HG03521 (cell line): ENCODE results near the gene MYH3.

Experiments
- ATAC-seq: cut with Tn5 transposase; IDR thresholded peaks from one replicate; pipeline ENCODE4 v1.9.1; 2021; ENCODE audit warnings: mild to moderate bottlenecking, moderate library complexity; ENCODE audit not compliant: unreplicated experiment

MYH3 gene

DNA sequence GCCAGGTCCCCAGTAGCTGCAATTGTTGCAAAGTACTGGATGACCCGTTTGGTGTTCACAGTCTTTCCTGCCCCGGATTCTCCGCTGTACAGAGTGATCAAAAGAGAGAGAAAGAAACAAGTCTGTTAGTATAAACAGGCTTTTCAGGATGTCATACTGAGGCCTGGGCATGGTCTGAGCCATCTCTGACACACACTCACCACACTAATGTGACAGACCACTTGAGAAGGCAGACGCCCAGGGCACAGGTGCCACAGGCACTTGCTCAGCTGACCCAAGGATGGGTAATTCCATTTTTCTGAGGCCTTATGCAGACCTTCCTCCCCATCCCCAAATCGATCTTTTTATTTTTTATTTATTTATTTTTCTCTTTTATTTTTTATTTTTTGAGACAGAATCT, 7.5 kb downstream of the MYH3 start:
- ATAC-seq: no peak

DNA sequence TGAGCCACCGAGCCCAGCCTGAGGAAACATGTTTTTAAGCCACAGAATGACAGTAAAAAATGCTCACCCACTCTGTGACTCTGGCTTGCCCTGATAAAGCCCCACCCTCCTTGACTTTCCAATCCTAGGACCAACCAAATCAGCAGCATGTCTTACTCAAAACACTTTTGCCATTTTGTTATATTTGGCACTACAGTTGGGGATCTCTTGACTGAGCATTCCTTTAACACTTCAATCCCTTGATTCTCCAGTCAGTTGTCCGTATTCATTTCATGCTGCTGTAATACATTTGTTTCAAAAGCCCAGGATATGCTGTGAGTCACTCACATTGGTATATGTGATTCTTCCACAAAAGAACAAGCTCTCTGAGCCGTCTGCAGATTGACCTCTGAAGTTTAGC, 8.2 kb downstream of the MYH3 start:
- ATAC-seq: no peak

DNA sequence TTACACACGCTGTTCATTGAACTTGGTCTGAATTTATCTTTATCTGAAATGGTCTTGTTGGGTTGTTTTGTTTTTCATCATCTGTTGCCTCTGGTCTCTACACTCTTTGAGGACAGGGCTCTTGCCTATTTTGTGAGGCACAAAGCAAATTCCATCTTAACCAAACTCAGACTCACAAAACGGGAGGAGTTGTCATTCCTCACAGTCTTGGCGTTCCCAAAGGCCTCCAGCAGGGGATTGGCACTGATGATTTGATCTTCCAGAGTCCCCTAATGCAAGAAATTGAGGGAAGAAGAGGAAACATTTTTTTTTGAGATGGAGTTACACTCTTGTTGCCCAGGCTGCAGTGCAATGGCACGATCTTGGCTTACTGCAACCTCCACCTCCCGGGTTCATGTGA, 8.7 kb downstream of the MYH3 start:
- no peak for ATAC-seq

DNA sequence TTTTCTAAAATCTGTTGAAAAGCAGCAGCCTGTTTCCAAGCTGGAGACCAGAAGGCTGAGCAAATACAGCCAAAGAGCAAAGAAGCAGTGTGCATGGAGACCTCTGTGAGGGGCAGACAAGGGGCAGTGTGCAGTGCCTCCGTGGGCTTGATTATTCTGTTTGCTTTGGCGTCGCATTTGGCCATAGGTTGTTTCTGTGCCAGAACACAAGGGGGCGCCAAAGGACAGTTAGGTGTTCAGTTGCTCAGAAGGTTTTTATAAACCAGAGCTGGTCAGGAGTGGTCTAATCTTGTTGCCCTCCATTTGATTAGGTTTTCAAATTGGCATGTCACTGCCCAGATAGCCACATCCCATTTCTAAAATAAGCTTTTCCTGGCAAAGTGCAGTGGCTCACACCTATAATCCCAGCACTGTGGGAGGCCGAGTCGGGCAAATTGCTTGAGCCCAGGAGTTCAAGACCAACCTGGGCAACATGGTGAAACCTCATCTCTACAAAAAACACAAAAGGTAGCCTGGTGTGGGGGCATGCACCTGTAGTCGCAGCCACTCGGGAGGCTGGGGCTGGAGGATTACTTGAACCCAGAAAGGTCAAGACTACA, 10.6 kb downstream of the MYH3 start:
- ATAC-seq: peak; percentile 53

DNA sequence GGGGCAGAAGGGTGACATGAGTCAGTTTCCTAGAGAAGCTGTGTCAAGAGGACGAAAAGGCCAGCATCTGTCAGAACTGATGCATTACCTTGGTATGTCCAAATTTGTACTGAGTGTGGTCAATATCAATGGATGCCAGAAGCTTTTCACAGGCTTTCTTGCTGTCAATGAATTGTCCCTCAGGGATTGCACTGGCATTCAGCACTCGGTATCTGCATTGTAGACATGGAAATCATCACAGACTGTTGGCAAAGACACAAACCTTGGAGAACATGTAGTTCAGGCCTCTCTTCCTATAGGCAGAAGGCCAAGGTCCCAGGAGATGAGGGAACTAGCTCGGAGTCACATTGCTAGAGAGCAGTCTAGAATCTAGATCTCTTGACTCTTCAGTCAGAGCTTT, 16.6 kb downstream of the MYH3 start:
- no peak for ATAC-seq

DNA sequence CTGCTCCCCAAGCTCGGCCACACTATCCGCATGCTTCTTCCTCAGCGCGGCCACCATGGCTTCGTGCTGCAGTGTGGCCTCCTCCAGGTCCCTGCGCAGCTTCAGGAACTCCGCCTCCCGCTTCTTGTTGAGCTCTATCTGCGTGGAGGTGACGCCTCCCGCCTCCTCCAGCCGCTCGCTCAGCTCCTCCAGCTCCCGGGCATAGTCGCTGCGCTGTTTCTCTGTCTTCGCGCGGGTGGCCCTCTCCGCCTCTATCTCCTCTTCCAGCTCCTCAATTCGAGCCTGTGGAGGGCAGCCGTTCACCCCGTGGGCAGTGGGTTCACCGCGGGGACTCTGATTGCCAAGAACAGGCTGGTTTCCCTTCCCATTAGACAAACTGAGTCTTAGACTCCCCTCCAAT, 19.0 kb downstream of the MYH3 start:
- no peak for ATAC-seq

DNA sequence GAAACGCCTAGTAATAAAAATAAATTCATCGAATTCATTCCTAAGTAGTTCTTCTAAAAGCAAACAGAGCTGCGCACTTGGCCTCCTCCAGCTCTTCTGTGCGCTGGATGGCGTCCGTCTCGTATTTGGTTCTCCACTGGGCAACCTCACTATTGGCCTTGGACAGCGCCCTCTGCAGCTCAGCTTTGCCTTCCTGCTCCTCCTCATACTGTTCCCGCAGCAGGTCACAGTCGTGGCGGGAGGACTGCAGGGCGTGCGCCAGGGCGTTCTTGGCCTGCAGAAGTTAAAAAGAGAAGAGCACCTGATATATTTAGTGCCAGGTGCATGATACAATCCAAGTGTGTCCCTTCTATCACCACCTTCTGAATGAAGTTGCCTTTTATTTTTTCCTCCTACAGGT, 21.8 kb downstream of the MYH3 start:
- ATAC-seq: no peak

DNA sequence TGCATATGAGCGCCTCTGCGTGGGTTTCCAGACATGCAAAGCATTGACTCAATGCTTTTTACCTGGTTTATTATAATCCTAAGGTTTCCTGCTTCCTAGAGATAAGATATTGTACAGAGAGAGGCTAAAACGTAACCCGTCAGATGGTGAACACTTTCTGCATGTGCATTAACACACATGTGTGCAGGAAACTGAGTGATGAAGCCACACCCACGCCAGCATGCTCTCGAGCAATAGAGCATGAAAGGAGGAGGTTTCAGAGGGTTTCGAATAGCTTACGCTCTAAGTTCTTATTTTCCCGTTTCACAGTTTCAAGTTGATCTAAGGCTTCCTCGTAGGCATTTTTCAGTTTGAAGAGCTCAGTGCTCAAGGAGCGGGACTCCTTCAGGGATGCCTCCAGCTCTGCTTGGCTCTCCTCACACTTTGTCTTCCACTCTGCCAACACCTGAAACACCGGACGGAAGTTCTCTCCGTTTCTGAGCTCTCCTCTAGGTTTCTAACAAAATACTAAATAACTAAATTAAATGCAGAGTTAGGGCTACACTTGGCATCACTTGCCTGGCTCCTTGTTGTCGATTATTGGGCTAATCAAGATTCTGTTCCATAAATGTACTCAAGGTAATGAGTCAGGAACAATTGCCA, 23.2 kb downstream of the MYH3 start:
- ATAC-seq: peak; percentile 90

DNA sequence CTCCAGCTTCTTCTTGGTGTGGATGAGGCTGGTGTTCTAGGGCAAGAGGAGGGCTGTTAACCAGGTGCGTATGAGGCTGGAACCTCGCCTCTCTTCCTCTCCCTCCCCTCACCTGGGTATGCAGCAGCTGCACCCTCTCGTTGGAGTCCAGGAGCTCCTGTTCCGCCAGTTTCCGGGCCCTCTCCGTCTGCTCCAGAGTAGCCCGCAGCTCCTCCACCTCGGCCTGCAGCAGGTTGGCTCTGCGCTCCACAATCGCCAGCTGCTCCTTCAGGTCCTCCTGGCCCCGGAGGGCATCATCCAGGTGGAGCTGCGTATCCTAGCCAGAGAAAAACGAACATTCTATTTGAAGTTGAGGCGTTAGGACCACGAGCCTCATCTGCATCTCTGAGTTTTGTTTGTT, 25.4 kb downstream of the MYH3 start:
- ATAC-seq: no peak

DNA sequence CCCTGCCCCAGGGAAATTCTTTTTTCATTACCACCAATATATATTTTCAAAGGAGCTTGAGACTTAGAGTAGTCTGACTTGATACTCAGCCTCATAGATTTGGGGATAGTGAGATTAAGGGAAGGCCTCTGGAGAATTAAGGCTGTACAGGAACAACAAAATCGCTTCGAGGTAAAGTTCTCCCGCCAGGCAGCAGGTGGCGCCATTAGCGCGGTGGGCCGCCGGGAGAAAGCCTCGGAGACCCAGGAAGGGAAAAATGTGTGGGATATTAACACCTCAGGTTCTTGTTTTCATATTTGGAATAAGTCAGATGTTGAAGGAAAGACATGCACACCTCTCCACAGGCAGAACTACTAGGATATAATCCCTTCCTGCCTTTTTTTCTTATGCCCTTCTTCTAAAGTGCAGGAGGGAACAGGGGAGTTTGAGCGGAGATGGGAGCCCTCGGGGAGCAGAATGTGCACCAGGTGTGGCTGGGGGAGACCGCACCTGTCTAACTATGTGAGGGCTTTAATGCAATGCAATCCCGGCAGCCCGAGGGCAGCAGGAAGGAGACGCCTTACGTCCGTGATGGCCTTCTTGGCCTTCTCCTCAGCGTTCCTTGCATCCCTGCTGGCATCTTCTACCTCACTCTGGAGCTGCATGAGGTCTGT, 25.9 kb downstream of the MYH3 start:
- no peak for ATAC-seq

DNA sequence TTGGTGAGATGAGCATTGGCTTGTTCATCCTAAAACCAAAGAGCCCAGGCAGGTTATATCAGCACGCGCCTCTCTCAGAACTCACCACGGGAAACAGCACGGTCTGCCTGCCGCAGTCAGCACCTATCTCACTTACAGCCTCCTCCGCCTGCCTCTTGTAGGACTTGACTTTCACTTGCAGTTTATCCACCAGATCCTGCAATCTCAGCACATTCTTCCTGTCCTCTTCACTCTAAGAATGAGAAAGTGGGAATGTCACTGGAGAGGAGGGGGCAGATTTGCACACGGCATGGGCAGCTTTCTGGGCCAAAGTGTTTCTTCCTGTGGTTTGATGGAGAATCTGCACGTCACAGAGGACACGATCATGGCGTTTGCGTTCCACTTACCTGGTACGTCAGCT, 27.4 kb downstream of the MYH3 start:
- ATAC-seq: no peak

DNA sequence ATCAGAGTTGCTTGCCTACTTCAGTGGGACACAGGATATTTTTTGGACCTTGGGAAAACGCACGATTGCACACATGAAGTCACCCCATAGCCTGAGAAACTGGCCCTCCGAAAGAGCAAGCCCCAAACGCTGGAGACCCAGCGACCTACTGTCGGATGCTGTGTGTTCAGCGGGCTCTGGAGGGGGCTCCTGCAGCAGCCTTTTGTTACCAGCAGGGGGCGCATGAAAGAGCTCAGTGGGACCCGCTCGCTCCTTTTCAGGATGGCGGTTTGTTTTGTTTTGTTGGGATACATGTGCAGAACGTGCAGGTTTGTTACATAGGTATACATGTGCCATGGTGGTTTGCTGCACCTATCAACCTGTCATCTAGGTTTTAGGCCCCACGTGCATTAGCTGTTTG, 28.4 kb downstream of the MYH3 start:
- ATAC-seq: no peak

DNA sequence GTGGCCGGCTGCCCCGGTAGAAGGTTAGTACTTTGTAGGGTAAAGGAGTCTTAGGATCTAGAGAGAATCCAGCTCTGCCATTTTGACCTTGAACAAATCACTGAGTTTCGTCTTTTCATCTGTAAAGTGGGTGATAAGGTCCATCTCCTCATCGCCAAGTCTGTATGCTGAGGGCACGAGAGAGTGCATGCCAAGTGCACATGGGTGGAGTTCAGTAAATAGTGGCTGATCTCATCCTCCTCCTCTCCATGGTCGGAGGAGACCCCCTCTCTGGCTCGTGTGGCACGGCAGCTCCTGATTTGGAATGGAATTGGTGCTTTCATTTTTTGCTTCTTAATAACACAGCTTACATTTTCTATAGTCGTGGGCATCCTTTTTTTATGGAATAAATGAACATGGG, 30.7 kb downstream of the MYH3 start:
- ATAC-seq: no peak

DNA sequence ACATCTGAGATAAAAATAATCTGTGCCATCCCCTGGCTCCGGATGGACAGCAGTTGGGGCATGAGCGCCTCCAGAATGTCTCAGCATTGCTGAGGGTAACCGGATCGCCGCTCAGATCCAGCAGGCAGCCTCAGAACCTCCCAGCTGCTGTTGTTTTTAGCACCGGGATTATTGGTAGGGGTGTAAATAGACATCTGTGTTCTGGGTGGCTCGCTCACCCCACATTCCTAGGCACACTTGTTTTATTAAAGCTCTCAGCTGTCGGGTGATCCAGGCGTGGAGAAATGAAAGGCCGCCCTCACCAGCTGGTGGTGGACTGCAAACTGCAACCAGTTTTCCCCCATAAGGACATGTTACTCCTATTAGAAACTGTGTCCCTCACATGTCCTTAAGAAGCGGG, 32.1 kb downstream of the MYH3 start:
- ATAC-seq: no peak

DNA sequence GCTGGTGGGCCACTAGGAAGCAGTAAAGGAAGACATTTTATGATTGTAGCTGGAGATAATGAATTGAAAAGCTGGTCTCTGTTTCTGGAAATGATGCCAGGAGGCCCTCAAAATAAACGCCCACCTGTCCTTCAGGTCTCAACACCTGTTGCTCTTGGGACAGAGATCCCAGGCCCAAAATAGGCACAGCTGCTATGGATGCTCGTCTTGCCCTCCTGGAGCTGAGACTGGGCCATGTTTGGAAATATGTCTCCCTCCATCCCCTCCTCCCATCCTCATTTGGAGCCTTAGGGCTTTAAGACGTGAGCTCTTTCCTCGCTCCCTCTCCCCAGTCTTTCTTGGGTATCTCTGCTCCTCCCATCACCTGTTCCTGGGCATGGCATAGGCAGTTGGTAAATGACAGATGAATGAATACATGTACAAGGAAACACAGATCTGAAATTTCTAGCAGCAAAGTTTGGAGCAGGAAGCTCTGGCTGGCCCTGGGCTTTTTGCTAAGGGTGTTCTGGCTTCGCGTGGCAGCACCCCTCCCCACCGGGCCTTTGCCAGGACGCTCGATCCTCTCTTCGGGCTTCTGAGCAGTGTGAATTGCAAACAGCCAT, 33.3 kb downstream of the MYH3 start:
- no peak for ATAC-seq

DNA sequence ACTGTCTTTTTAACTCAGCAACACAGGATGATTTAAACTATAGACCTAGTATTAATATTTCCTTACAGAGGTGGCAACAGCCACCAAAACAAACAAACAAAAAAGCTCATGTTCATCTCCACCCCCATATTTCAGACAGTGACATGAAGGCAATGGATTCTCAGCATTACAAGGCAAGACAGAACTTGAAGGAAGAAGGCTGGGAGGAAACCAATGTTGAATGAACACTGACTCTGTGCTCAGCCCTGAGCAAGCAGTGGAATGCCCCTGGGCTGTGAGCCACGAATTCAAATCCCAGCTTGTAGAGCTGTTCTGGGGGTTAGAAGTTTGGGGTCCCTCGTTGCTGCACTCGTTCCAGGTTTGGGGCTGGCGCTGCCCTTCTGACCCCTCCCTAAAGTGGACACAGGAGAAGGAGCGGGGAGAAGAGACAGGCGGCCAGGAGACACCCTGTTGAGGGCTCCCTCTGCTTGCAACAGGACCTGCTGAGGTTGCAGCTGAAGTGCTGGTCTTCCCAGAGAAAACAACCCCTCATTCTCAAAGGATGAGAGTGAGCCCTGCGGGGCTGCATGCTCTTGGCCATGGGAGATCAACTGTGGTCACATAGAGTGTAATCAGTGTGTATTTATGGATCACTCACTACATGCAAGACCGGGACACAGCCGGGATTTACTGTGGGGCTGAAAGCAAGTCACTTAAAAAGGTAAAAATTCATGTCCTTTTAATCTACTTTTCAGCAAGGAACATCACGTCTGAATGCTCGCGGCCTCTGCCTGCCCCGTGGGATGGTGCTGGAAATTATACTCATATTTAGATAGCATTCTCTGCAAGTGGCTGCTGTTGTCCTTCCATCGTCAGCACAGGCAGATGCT, 34.3 kb downstream of the MYH3 start:
- ATAC-seq: no peak

DNA sequence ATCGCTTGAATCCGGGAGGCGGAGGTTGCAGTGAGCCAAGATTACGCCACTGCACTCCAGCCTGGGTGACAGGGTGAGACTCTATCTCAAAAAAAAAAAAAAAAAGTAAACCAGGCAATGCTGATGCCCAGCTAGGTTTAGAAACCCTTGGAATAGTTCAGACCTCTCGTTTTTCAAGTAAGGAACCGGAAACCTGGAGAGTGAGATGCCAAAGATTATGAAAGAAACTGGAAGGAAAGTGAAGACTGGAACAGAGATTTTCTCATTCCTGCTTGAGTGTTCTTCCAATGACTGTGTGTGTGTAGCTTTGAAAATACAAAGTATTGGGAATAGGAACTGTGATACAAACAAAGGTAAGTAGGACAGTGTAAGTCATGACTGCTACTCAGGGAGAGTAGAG, 35.7 kb downstream of the MYH3 start:
- ATAC-seq: no peak

DNA sequence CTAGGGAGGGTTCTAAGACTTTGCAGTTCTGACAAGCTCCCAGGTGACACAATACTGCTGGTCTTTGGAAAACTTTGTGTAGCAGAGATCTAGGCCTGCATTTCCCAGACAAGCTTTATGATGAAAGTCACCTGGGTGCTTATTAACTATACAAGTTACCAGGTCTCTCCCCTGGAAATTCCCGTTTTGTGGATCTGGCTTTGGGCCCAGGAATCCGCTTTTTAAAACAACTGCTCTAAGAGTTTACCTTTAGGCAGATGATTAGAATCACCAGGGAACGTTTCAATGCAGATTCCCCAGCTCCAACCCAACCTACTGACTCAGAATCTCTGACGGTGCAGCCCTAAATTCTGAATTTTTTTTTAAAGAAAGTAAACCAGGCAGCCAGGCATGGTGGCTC, 36.3 kb downstream of the MYH3 start:
- ATAC-seq: no peak

DNA sequence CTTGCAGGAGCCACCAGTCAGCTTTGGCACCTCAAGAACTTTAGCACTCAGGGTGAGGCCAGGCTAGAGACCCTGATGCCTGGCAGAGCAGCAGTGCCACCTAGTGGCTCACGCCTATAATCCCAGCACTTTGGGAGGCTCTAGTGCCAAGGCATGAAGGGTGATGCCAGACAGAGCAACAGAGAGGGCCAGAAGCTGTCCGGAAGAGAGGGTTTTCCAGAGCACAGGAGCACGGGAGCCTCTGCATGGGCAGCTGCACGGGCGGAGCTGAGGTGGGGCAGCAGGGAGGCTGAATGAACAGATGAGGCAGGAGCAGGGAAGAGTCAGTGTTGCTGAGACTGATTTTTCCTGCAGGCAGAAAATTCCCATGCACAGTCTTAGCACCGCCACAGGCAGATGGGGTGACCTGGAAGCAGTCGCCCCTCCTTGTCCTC, 38.9 kb downstream of the MYH3 start:
- ATAC-seq: peak; percentile 60

DNA sequence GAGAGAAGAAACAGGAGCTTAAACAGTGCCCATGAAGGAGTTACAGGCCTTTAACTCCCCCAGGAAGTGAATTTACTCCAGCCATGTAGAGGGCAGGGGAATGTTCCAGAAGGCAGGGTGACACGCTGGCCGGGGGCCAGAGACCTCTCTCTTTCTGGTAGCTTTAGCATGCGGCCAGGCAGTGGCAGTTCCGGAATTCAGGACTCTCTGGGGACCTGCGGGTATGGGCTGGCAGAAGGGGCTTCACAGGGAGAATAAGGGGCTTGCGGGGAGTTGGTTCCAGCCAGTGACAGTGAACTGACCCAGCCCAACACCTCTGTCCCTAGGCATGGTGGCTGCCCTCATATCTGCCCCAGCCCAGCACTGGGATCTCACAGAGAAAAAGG, 40.0 kb downstream of the MYH3 start:
- ATAC-seq: no peak

DNA sequence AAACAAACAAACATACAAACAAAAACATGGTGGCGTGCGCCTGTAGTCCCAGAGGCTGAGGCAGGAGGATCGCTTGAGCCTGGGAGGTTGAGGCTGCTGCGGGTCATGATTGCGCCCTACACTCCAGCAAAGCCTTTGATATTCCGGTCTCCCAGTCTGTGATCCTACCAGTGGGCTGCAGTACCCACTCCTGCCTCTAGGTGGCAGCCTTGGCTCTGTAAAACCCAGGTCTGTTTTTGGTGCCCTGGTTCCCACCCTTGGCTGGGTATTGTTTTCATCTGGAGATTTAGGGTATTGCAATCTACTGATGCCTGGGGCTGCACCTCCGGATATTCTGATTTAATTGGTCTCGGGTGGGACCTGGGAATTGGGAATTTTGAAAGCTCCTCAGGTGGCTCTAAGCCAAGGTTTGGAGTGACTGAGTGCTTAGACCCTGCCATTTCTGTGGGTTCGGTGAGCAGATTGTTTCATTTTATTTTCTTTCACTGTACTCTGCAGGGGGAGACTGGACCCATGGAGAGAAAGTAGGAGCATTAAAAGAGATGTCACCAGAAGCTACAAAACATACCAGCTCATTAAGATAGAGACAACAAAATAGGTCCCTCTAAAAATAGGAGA, 40.5 kb downstream of the MYH3 start:
- ATAC-seq: no peak
